GM19395 (cell line): ENCODE measurements around the gene TMEM114.

ENCODE experiments used
- ATAC-seq: cut with Tn5 transposase; IDR thresholded peaks from one replicate; pipeline ENCODE4 v1.9.1; 2021; ENCODE audit warnings: mild to moderate bottlenecking, moderate library complexity; ENCODE audit not compliant: unreplicated experiment

TMEM114 gene

DNA sequence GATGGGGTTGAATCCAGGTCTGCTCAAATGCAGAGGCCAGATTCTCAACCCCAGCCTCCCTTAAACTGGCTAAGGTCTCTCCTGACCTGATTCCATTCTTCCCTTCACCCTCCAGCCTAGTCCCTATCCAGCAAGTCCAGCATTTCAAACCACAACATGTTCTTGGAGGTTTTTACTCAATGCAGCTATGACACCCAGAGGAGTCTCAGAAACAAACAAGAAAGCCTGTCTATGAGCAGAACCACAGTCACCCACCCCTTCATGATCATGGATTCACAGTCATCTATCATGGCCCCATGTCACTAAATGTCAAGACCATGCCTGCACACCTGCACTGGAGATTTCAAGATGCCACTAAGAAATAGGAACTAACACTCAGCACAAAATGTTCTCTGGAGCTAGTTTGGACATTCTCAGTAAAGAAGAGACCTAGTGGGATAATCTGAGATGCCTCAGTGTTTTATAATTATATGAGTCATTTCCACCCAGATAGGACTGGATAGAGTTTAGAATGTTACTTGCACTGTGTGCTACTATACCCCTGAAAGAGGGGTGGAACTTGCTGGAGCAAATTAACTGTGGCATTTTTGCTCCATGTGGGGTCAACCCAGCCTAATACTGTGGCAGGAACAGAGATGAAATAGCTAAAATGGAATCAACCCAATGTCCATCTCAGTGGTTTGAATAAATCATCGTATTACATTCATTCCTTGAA is 21.7 kb upstream of the TMEM114 start:
- no peak for ATAC-seq

DNA sequence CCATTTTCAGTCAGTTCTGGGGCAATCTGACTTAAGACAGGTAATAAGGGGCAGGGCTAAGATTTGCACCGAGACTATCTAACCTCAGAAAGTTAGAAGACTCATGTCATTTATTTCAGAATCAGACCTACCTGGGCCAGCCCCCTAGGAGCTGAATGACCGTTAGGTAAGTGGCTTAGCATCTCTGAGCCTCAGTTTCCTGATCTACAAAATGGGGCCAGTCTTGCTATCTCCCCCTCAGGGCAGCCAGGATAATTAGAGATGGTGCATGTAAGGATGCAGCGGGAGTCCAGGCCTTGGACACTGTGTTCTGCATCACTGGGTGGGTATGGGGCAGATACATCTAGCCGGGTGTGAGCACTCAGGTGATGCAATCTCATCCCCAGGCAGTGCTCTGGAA is 20.8 kb upstream of the TMEM114 start:
- ATAC-seq = no peak

- no peak for ATAC-seq
Observed at GRCh38 chr16:8607214-8607613, 16.9 kb upstream of the TMEM114 start.

GRCh38 chr16:8605554-8605953 is 15.2 kb upstream of the TMEM114 start:
- ATAC-seq = no peak

GRCh38 chr16:8600144-8600775 is 9.9 kb upstream of the TMEM114 start:
- ATAC-seq = no peak

- ATAC-seq = no peak
Observed at GRCh38 chr16:8596581-8596980, 6.3 kb upstream of the TMEM114 start.

GRCh38 chr16:8595783-8596182 is 5.5 kb upstream of the TMEM114 start:
- ATAC-seq = no peak

- ATAC-seq = no peak
Observed at GRCh38 chr16:8594149-8594666, 3.9 kb upstream of the TMEM114 start.

DNA sequence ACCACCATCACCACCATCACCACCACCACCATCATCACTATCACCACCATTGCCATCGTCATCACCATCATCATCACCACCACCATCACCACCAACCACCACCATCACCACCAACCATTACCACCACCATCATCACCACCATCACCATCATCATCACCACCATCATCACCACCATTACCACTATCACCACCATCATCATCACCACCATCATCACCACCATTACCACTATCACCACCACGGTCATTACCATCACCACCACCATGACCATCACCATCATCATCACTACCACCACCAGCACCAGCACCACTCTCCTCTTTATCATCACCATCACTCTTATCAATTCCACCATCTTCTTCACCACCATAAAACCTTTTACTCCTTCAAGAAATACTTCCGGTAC is 1.1 kb upstream of the TMEM114 start:
- no peak for ATAC-seq

GRCh38 chr16:8590811-8591210 is 500 bp upstream of the TMEM114 start:
- no peak for ATAC-seq

DNA sequence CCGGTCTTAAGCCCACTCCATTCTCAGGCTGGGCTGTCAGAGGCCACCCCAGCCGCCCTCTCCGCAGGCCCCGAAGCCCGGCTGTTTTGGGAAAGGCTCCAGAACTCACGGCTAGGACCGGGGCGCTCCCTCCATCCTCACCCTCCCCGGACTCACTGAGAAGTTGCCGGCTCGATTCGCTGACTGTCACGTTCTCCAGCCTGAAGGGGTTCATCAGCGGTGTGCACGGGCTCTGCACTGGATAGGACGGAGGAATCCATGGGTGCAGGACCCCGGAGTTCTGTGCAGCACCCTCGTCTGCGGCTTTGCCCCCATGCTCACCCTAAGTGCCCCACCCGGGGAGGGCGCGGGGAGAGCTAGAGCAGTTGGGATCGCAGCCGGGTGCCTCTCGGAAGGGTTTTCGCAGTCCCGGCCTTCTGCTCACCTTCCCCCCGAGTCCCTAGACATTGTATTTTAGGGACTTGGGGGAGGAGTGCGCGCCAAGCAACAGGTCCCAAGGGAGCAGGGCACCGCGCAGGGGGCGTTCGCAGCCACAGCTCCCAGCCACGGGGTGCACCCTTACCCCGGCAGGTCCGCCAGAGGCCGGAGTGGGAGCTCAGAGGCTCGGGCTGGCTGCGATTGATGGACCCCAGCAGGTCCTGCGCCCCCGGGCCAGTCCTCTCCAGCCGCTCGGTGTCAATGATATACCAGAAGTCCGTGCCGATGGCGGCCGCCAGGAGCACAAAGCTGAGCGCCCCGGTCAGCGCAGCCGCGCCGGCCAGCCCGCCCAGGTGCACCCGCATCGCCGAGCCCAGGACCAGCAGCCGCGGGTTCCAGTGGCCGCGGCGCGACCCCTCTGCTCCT is 1.0 kb downstream of the TMEM114 start:
- no peak for ATAC-seq

GRCh38 chr16:8588682-8589056 is 1.6 kb downstream of the TMEM114 start:
- no peak for ATAC-seq

GRCh38 chr16:8587065-8587464 is 3.2 kb downstream of the TMEM114 start:
- no peak for ATAC-seq

DNA sequence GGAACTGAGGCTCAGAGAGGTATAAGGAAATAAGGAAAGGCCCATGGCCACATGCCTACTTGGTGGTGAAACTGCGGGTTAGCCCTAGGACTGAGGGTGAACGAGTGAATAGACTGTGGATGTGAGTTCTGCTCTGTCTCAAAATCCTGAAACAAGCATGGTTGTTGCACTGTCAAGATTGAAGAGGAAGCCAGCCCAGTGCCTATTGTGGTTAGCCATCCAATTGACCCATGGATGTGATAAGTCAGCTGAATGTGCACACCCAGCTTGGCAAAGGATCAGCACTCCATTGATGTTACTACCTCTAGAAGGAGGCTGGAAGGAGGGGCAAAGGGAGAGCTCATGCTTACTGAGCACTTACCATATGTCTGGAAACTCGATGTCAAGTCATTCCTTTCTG is 4.5 kb downstream of the TMEM114 start:
- no peak for ATAC-seq

DNA sequence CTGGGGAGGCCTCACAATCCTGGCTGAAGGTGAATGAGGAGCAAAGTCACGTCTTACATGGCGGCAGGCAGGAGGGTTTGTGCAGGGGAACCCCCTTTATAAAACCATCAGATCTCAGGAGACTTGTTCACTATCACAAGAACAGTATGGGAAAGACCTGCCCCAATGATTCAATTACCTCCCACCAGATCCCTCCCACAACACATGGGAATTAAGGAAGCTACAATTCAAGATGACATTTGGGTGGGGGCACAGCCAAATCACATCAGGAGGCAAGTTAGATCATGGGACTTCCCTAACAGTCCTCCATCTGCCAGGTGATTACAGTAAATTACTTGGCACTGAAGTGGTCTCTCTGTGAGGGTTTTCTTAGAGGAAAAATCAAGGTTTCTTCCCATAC is 5.3 kb downstream of the TMEM114 start:
- no peak for ATAC-seq

DNA sequence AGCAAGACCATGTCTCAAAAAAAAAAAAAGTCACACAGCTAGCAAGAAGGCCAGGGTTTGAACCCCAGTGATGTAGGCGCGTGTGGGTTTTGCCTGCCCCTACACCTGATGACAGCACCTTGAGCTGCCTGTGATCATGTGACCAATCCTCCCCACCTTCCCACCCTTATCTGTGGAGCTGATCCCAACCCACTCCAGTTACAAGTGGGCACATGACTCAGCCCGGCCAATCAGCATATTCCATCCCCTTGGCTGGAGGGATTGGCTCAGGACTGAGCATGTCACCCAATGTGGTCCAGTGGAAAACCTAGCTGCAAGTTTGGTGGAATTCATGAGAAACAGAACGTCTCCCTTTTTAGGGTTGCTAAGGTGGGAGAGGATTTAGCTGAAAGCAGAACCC is 6.6 kb downstream of the TMEM114 start:
- ATAC-seq = no peak

DNA sequence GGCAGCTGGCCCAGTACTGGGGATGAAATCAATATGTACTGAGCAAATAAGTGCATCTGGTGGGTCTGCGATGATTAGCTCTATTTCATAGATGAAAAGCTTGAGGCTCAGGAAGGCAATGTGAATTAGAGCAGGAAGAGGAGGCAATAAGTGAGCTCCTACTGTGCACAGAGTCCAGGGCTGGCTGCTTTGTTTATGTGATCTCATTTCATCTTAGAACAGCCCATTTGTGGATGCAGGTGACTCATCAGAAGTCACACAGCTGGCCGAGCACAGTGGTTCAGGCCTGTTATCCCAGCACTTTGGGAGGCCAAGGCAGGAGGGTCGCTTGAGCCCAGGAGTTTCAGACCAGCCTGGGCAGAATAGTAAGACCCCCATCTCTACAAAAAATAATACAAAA is 7.1 kb downstream of the TMEM114 start:
- no peak for ATAC-seq

DNA sequence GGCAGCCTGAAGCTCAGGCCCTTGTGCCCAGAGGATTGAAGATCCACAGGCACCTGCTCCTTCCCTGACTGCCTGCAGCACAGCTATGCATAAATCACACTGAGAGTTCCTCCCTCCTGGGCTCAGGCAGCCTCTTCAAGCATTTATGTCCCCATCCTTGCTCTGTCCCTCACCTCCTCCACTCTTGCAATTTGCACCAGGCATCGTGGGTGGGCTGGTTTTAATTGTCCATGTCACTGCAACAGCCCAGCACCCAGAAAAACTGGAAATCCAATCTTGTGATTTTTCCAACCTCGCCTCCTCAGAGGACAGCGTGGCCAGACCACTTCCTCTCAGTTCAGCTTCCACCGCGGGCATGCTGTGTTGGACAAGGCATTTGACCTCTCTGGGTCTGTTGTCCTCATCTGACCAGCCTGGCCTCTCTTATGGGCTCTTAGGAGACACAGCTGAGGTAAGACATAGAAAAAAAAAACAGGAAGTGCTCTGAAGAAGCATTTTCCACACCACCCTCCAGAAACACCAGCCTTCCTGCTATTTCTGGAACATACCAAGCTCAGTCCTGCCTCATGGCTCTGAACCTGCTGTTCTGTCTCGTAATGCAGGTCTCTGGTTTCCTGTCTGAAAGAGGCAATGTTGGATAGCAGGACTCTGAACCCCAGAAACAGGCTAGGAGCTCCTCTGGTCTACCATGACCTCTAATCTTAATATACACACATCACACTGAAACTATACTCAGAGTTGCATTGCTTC is 8.3 kb downstream of the TMEM114 start:
- ATAC-seq = no peak

GRCh38 chr16:8579559-8579958 is 10.8 kb downstream of the TMEM114 start:
- ATAC-seq = no peak

DNA sequence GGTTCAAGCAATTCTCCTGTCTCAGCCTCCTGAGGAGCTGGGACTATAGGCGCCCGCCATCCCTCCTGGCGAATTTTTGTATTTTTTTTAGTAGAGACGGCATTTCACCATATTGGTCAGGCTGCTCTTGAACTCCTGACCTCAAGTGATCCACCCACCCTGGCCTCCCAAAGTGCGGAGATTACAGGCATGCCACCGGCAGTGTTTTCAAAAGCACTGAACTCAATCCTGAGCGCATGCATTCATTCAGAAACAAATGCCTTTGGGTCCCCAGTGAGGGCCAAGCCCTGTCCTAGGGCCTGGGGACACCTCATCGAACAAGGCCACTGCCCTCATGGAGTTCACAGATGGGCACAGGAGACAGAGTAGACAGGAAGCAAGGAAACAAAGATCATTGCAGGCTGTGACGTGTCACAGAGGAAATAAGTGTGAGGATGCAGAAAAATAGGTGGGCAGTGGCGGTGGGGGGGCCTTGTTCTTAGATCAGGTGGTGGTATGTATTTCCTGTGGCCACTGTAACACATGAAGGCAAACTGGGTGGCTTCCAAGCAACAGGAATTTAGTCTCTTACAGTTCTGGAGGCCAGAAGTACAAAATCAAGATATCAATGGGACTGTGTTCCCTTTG is 12.5 kb downstream of the TMEM114 start:
- ATAC-seq = no peak
